ENCODE data around the gene OR52N5.

Gene OR52N5

DNA sequence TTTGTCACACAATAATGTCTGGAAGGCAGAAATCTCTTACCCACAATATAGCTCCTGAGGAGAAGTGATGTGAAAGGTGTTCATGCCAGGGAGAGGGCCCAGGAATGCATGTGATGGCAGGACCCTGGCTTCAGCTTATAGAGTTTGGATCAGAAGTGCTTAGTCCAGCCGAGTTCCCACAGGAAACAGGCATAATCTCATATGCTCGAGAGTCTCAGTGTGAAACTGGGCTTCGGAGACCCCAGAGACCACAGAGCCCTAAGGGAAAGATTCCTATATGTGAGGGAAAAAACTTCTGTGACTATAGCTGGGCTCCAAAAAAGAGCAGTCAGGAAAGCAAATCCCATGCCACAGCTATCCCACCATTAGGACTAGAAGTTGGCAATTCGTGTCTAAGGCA lies at the start of gene OR52N5:
Gene OR52N5 (minus strand): TSS at position 101 of the 400 bp plus-strand sequence. CDS start 4,721 bp downstream, outside the sequence.
- H3K9me3 ChIP-seq (replicated peaks; ENCODE audit: insufficient read depth, low read length), result no peaks in the 10 kb centered on the region
- H3F3A ChIP-seq (ENCODE audit: insufficient read depth, low read length), result no peaks in the 10 kb centered on the region
- H2AFZ ChIP-seq (ENCODE audit: low read length), result no peak within 1 kb of the TSS
- no peak within 1 kb of the TSS for H3K27ac ChIP-seq (ENCODE audit: low read length)
- H3K4me3 ChIP-seq (ENCODE audit: low read length), result no peak within 1 kb of the TSS
- H3K4me2 ChIP-seq (ENCODE audit: low read depth, low read length), result no peak within 1 kb of the TSS
- TF ChIP-seq EZH2phosphoT487 (IDR thresholded peaks at IDR 0.05; ENCODE audit: low read length) (no peak), EZH2 (optimal IDR thresholded peaks at IDR 0.05; ENCODE audit: low read depth, low read length) (no peak)
- TF ChIP-seq, protein P1, sequence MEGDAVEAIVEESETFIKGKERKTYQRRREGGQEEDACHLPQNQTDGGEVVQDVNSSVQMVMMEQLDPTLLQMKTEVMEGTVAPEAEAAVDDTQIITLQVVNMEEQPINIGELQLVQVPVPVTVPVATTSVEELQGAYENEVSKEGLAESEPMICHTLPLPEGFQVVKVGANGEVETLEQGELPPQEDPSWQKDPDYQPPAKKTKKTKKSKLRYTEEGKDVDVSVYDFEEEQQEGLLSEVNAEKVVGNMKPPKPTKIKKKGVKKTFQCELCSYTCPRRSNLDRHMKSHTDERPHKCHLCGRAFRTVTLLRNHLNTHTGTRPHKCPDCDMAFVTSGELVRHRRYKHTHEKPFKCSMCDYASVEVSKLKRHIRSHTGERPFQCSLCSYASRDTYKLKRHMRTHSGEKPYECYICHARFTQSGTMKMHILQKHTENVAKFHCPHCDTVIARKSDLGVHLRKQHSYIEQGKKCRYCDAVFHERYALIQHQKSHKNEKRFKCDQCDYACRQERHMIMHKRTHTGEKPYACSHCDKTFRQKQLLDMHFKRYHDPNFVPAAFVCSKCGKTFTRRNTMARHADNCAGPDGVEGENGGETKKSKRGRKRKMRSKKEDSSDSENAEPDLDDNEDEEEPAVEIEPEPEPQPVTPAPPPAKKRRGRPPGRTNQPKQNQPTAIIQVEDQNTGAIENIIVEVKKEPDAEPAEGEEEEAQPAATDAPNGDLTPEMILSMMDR (IDR thresholded peaks at IDR 0.05; ENCODE audit: low read length), result no peak
- no peaks in the 10 kb centered on the region for H4K20me1 ChIP-seq (ENCODE audit: insufficient read depth, low read length)
- no peaks in the 10 kb centered on the region for H3K36me3 ChIP-seq (replicated peaks; ENCODE audit: insufficient read depth, low read length)
- H3K9me2 ChIP-seq (replicated peaks; ENCODE audit: insufficient read depth, low read length), result no peaks in the 10 kb centered on the region
- no peaks in the 10 kb centered on the region for H3K27me3 ChIP-seq (replicated peaks; ENCODE audit: insufficient read depth, low read length)
- H3K4me1 ChIP-seq (ENCODE audit: low read length), result no peaks in the 10 kb centered on the region
- H3K9ac ChIP-seq (ENCODE audit: low read length), result no peak within 1 kb of the TSS
- no peak for DNase-seq
- H3K79me2 ChIP-seq (ENCODE audit: low read length), result no peaks in the 10 kb centered on the region

DNA sequence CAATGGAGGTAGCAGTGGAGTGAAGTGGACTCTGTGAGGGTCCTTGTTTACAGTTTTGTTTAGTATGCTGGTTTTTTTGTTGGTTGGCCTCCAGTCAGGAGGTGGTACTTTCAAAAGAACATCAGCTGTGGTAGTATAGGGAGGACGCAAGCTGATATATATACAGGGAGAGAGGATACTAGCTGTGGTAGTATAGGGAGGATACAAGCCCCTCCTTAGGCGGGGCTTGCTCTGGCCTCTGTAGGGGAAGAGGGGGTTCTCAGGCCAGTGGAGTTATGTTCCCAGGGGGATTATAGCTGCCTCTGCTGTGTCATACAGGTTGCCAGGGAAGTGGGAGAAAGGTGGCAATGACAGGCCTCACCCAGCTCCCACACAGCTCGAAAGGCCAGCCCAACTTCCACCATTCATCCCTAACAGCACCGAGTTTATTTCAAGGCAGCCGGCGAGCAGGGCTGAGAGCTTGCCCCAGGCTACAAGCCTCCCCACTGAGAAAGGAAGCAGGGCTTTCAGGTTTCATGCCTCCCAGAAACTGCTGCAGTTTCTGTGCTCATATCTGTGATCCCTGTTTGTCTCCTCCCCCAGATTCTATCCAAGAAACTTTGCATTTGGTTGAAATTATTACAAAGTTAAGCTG lies 48.2 kb upstream of the OR52N5 start:
- Histone ChIP-seq H3K79me2 (ENCODE audit: low read length) (no peaks in the 10 kb centered on the region), H3K9me3 (replicated peaks; ENCODE audit: insufficient read depth, low read length) (no peaks in the 10 kb centered on the region), H3K27me3 (replicated peaks; ENCODE audit: insufficient read depth, low read length) (no peaks in the 10 kb centered on the region), H3K9me2 (replicated peaks; ENCODE audit: insufficient read depth, low read length) (no peaks in the 10 kb centered on the region), H3K36me3 (replicated peaks; ENCODE audit: insufficient read depth, low read length) (0 out of 2 replicates have a peak, but pooled peaks cover 3% of the 10 kb centered on the region), H3K27ac (ENCODE audit: low read length) (no peak overlapping the region), H3K4me1 (ENCODE audit: low read length) (peaks cover 10% of the 10 kb centered on the region; the same call in 1 of the 2 replicates), H3K4me2 (ENCODE audit: low read depth, low read length) (no peak overlapping the region), H4K20me1 (ENCODE audit: insufficient read depth, low read length) (no peaks in the 10 kb centered on the region), H3K4me3 (ENCODE audit: low read length) (no peak overlapping the region), H2AFZ (ENCODE audit: low read length) (no peak overlapping the region), H3F3A (ENCODE audit: insufficient read depth, low read length) (no peaks in the 10 kb centered on the region), H3K9ac (ENCODE audit: low read length) (no peak overlapping the region)
- TF ChIP-seq, protein P1 (IDR thresholded peaks at IDR 0.05; ENCODE audit: low read length), result no peak
- no peak for TF ChIP-seq EZH2 (optimal IDR thresholded peaks at IDR 0.05; ENCODE audit: low read depth, low read length)
- no peak for TF ChIP-seq EZH2phosphoT487 (IDR thresholded peaks at IDR 0.05; ENCODE audit: low read length)
- DNase-seq, result peak; percentile 23

DNA sequence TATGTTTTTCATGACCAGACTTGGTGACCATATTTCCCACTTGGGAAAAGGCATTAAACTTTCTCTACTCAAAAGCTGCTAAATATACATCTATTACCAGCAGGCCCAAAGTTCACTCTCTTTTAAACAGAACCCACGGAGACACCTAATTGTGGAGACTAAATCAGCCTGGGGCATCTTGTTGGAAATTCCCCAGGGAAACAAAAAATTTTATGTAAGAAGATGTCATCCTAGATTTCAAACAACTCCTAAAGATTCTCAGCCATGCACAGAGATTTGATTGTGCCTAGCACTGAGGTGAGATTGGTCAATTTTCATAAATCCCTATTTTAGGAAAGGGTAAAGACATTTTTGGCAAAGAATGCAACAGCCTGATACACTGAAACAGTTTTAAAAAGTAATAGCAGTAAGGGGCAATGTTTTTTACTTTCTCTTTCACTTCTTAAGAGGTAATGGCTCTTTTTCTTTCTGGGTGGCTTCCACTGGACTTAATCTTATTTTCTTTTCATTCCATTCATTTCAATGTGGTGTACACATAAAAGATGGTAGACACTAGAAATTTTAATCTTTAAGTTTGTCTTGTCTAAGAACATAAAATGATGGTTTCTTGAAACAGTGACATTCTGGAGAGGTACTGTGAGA lies 35.2 kb upstream of the OR52N5 start:
- H3K4me1 ChIP-seq (ENCODE audit: low read length), result no peaks in the 10 kb centered on the region
- no peaks in the 10 kb centered on the region for H3K36me3 ChIP-seq (replicated peaks; ENCODE audit: insufficient read depth, low read length)
- H2AFZ ChIP-seq (ENCODE audit: low read length), result peak overlapping the region; percentile 37
- H3F3A ChIP-seq (ENCODE audit: insufficient read depth, low read length), result no peaks in the 10 kb centered on the region
- no peaks in the 10 kb centered on the region for H3K79me2 ChIP-seq (ENCODE audit: low read length)
- no peak overlapping the region for H3K27ac ChIP-seq (ENCODE audit: low read length)
- H3K4me2 ChIP-seq (ENCODE audit: low read depth, low read length), result peak overlapping the region; percentile 80
- TF ChIP-seq, protein P1 (IDR thresholded peaks at IDR 0.05; ENCODE audit: low read length), result no peak
- no peak for TF ChIP-seq EZH2 (optimal IDR thresholded peaks at IDR 0.05; ENCODE audit: low read depth, low read length)
- no peak for TF ChIP-seq EZH2phosphoT487 (IDR thresholded peaks at IDR 0.05; ENCODE audit: low read length)
- H3K9me3 ChIP-seq (replicated peaks; ENCODE audit: insufficient read depth, low read length), result no peaks in the 10 kb centered on the region
- peak overlapping the region; percentile 34 for H3K4me3 ChIP-seq (ENCODE audit: low read length)
- no peaks in the 10 kb centered on the region for H4K20me1 ChIP-seq (ENCODE audit: insufficient read depth, low read length)
- no peak overlapping the region; the same call in 1 of the 2 replicates for H3K9ac ChIP-seq (ENCODE audit: low read length)
- no peaks in the 10 kb centered on the region for H3K27me3 ChIP-seq (replicated peaks; ENCODE audit: insufficient read depth, low read length)
- peak; percentile 37 for DNase-seq
- H3K9me2 ChIP-seq (replicated peaks; ENCODE audit: insufficient read depth, low read length), result no peaks in the 10 kb centered on the region

Measured in MM.1S (cell line).